ENCODE data around the gene SDHAF3.

Gene SDHAF3

DNA sequence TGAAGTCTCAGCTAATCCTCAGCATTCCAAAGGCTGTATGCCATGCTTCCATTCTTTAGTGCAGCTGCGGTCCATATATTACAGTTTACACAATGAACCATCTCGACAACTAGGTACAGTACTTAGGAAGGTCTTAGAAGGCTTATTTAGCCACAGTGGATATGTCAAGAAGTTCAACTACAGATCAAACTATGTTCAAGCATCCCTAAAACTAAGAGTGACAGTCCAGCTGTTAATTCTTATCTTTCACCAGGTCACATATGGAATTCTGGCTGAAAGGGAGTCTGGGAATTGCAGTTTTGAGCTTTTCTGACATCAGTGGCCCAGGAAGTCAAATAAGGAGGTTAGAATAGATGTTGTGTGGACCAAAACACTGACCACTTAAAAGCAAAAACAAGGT lies 106.8 kb downstream of the SDHAF3 start:
- DNase-seq = no peak

DNA sequence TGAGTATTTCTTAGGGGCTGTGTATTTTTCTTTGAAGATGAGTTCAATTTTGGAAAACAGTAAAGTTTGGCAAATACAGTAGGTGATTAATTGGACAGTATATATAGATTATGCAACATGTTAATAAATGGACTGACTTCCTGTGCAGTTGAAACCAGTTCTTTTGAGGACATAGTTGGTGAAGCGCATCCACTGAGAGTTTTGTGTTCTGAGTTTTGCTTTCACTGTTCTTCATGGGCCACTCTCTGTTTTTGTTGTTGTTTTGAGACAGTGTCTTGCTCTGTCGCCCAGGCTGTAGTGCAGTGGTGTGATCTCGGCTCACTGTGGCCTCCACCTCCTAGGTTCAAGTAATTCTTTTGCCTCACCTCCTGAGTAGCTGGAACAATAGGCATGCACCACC lies 109.0 kb downstream of the SDHAF3 start:
- no peak for DNase-seq
